Kidney epithelial cell (primary cell): Measurements from ENCODE around the gene U2AF2. TPM values are rescaled to one million over a fixed set of nuclear protein-coding genes. Genes with fewer than 3 reads are reported as not detected.

ENCODE experiments used
- DNase-seq: peaks from one replicate; pipeline ENCODE4 v3.0.0-alpha.2; 2010; ENCODE audit warnings: low read depth
- H3K27me3 ChIP-seq: 2 replicates; pipeline ENCODE4 v1.6.0; 2011; ENCODE audit warnings: low read length; ENCODE audit not compliant: control insufficient read depth, insufficient read depth
- H3K36me3 ChIP-seq: 2 replicates; pipeline ENCODE4 v1.5.1; 2011; ENCODE audit warnings: low read length; ENCODE audit not compliant: control insufficient read depth, insufficient read depth
- H3K4me3 ChIP-seq: 2 replicates; pipeline ENCODE4 v1.5.1; 2011; ENCODE audit warnings: low read depth, mild to moderate bottlenecking, control low read depth, low read length
- CTCF ChIP-seq: IDR thresholded peaks from 2 replicates; pipeline ENCODE4 v1.5.1; 2011; ENCODE audit warnings: mild to moderate bottlenecking, moderate library complexity, low read length, control low read depth, inconsistent platforms; ENCODE audit not compliant: insufficient read depth, poor library complexity, severe bottlenecking
- total RNA-seq: library from RNA; depleted of rRNA; stranded (reverse); fragments of >200 nt; gene quantifications from 2 replicates; pipeline ENCODE4 v1.2.3, GENCODE V29; 2015

Gene U2AF2
- total RNA-seq, 1 donor from 2014 or later = 153 TPM

GRCh38 chr19:55623130-55623529 is 31.7 kb upstream of the U2AF2 start:
- Histone ChIP-seq H3K36me3 (no peaks in the 10 kb centered on the region), H3K4me3 (no peak overlapping the region), H3K27me3 (no peaks in the 10 kb centered on the region)
- DNase-seq = no peak
- TF ChIP-seq CTCF = no peak

- no peak for DNase-seq
- TF ChIP-seq CTCF = no peak
- H3K27me3 ChIP-seq = no peaks in the 10 kb centered on the region
- H3K4me3 ChIP-seq = peak overlapping the region; percentile 86
- no peaks in the 10 kb centered on the region for H3K36me3 ChIP-seq
Observed at GRCh38 chr19:55623561-55623960, 31.3 kb upstream of the U2AF2 start.

- Histone ChIP-seq H3K27me3 (no peaks in the 10 kb centered on the region), H3K36me3 (no peaks in the 10 kb centered on the region), H3K4me3 (peak within 1 kb of the TSS; percentile 86)
- no peak for TF ChIP-seq CTCF
- no peak for DNase-seq
Observed at GRCh38 chr19:55624109-55625003, 30.5 kb upstream of the U2AF2 start, which contains the start of gene ZNF784. TSS of gene ZNF784 (minus strand) at chr19:55624566. CDS start at chr19:55624561, 5 bp downstream.

- TF ChIP-seq CTCF = no peak
Observed at GRCh38 chr19:55625004-55625326, 29.9 kb upstream of the U2AF2 start.

GRCh38 chr19:55626350-55626749 is 28.5 kb upstream of the U2AF2 start:
- H3K36me3 ChIP-seq = no peaks in the 10 kb centered on the region
- H3K4me3 ChIP-seq = no peak overlapping the region
- DNase-seq = no peak
- H3K27me3 ChIP-seq = no peaks in the 10 kb centered on the region
- no peak for TF ChIP-seq CTCF

More at GRCh38 chr19:55625004-55625326, 29.9 kb upstream of the U2AF2 start:
- H3K4me3 ChIP-seq = peak overlapping the region; percentile 86
- DNase-seq = no peak
- H3K36me3 ChIP-seq = no peaks in the 10 kb centered on the region
- H3K27me3 ChIP-seq = no peaks in the 10 kb centered on the region

GRCh38 chr19:55632463-55632834 is 22.4 kb upstream of the U2AF2 start:
- Histone ChIP-seq H3K4me3 (no peak overlapping the region), H3K36me3 (no peaks in the 10 kb centered on the region), H3K27me3 (no peaks in the 10 kb centered on the region)
- peak; percentile 80 for TF ChIP-seq CTCF
- peak; percentile 89 for DNase-seq
